Heart left ventricle (tissue), 16 donors: ENCODE results near the gene ST3GAL5. TPM values are rescaled to one million over a fixed set of nuclear protein-coding genes. Genes with fewer than 3 reads are reported as not detected.
A peak's percentile ranks its signal among the peaks of the same experiment; 100 is the strongest.

Experiments
- ATAC-seq, 4 donors: fragments of 200-7000 bp; cut with Tn5 transposase; one replicate each; pipeline ENCODE4 v1.9.1; 2020 to 2022; ENCODE audit warnings: moderate library complexity in 4 of 4, mild to moderate bottlenecking in 3 of 4, moderate number of reproducible peaks in 1 of 4
- DNase-seq, 5 donors: peaks; one replicate each; pipeline ENCODE4 v3.0.0-alpha.2; 2020
- H3K27ac ChIP-seq, 12 donors: fragments of 200-600 bp; sonication (generic) in 4 of 12; one replicate each; pipeline versions ENCODE4 v1.5.0 to v1.8.0; 2016 to 2022; ENCODE audit warnings: mild to moderate bottlenecking in 2 of 12
- H3K27me3 ChIP-seq, 9 donors: fragments of 200-600 bp; sonication (generic) in 2 of 9; one replicate each; pipeline versions ENCODE4 v1.5.1 to v1.8.0; 2016 to 2022; ENCODE audit warnings: mild to moderate bottlenecking in 3 of 9
- H3K36me3 ChIP-seq, 9 donors: fragments of 200-600 bp; sonication (generic) in 2 of 9; one replicate each; pipeline versions ENCODE4 v1.5.0 to v1.8.0; 2018 to 2022; ENCODE audit warnings: mild to moderate bottlenecking in 2 of 9
- H3K4me1 ChIP-seq, 12 donors: fragments of 200-600 bp; sonication (generic) in 4 of 12; one replicate each; pipeline versions ENCODE4 v1.5.0 to v1.8.0; 2016 to 2022; ENCODE audit warnings: mild to moderate bottlenecking in 3 of 12
- H3K4me3 ChIP-seq, 12 donors: fragments of 200-600 bp; sonication (generic) in 4 of 12; one replicate each; pipeline versions ENCODE4 v1.5.0 to v1.8.0; 2017 to 2022; ENCODE audit warnings: mild to moderate bottlenecking in 9 of 12, moderate library complexity in 4 of 12
- H3K9me3 ChIP-seq, 12 donors: fragments of 200-600 bp; sonication (generic) in 4 of 12; one replicate each; pipeline versions ENCODE4 v1.5.0 to v1.8.0; 2016 to 2022; ENCODE audit warnings: mild to moderate bottlenecking in 1 of 12
- CTCF ChIP-seq, 12 donors: fragments of 200-600 bp; sonication (generic) in 4 of 12; IDR thresholded peaks; one replicate each; pipeline versions ENCODE4 v1.5.0 to v1.8.0; 2018 to 2022; ENCODE audit warnings: antibody characterized with exemption in 12 of 12, mild to moderate bottlenecking in 5 of 12
- POLR2A ChIP-seq, 2 donors: fragments of 450-650 bp; IDR thresholded peaks; one replicate each; pipeline ENCODE4 v1.6.1; 2017; ENCODE audit warnings: antibody characterized with exemption in 2 of 2, mild to moderate bottlenecking in 2 of 2, moderate library complexity in 2 of 2
- WGBS, 4 donors: extraction: QIAGEN DNeasy Blood & Tissue Kit in 2 of 4; methylation state at CpG; one replicate each; pipeline versions ENCODE4 v1.1.5 to v1.1.7; 2013 to 2018; 5-methylcytosine and 5-hydroxymethylcytosine counted together
- intact Hi-C, 10 donors: fragments of 100-400 bp; cut with DNase I; formaldehyde crosslinking; loops; one replicate each; pipeline versions ENCODE4 v1.11.1 to v1.14.2; 2022
- polyA plus RNA-seq, 2 donors: library from polyadenylated mRNA; stranded (reverse); fragments of 200-250 nt; gene quantifications; one replicate each; pipeline ENCODE4 v1.2.3, GENCODE V29; 2013
- total RNA-seq, 9 donors: library from RNA; depleted of rRNA in 2 of 9; stranded (reverse); fragments of >200 nt in 2 of 9; fragmentation: NEBNext Ultra II Directional in 3 of 9; extraction: Animal tissue kit (Norgen Biotek cat#: 25700) in 3 of 9; gene quantifications; one replicate each; pipeline versions ENCODE4 v1.1.0 to v1.2.4, GENCODE V29; 2016 to 2023
- donor health status: ischemic (EF 13 %, LVEDD 7.1; RV severe dilation, severe dysfunction).
- donor health status: healthy with polysubstance abuse.
- donor health status: DM: no; HTN: yes; CAD: no.
- donor health status: DM: no; HTN: no; CAD: no.
- donor health status: ischemic (EF 25% LVEDD 6.9; RV normal size, moderate dysfunction).
- donor health status: ischemic (EF 25% LVEDD 5.7; RV mildly dilated, moderate dysfunction).
- donor health status: healthy.
- donor health status: DM: yes; HTN: yes; CAD: no.
- donor health status: ischemic (EF 35%, LVEDD 5.7; RV mildly dilated, moderate dysfunction).
- donor health status: nonischemic (EF 11% LVEDD 7.7; RV severe dilation, severe dysfunction).
- donor health status: DM: yes; HTN: yes; CAD: no.
- donor health status: PGD.
- donor health status: ischemic (EF 29% LVEDD 5.4; RV normal size, mild dysfunction).
- donor health status: nonischemic (EF 23%, LVEDD 6.1; RV moderate dilation, normal function).

Gene ST3GAL5
- total and polyA plus RNA-seq, 11 donors = 2.0 to 21.1 (median 4.0) TPM

GRCh38 chr2:85878719-85879370 lies 9.9 kb downstream of the ST3GAL5 start:
- Histone ChIP-seq H3K27ac (no peak overlapping the region), H3K4me1 (peaks cover 0 to 48% (median 0%) of the 10 kb centered on the region in 12 donors), H3K4me3 (no peak overlapping the region), H3K36me3 (no peaks in the 10 kb centered on the region), H3K27me3 (no peaks in the 10 kb centered on the region), H3K9me3 (peaks cover 0 to 10% (median 0%) of the 10 kb centered on the region in 12 donors)
- DNase-seq (no peak), ATAC-seq (peak in 2 of 4 donors; percentile 29 to 46)
- WGBS, 4 donors = 84 to 91% (median 87%) methylated on average over 9 of the region's 9 CpGs
- TF ChIP-seq POLR2A (IDR thresholded peaks at IDR 0.05) (no peak), CTCF (IDR thresholded peaks at IDR 0.05) (no peak)
- intact Hi-C loops = no loop called here

GRCh38 chr2:85875350-85876050 lies 13.3 kb downstream of the ST3GAL5 start:
- WGBS, 4 donors = 64 to 66% (median 65%) methylated on average over 7 to 8 of the region's 8 CpGs
- H3K4me3 ChIP-seq = peak overlapping the region in 1 of 12 donors; percentile 23
- peak overlapping the region in 2 of 12 donors; percentile 13 to 85 for H3K27ac ChIP-seq

GRCh38 chr2:85873679-85874078 lies 15.1 kb downstream of the ST3GAL5 start:
- WGBS, 4 donors = 91 to 97% (median 93%) methylated on average over 4 of the region's 4 CpGs

More at GRCh38 chr2:85875350-85876050, 13.3 kb downstream of the ST3GAL5 start:
- no peak for DNase-seq
- intact Hi-C loops = no loop called here
- Histone ChIP-seq H3K9me3 (no peaks in the 10 kb centered on the region), H3K27me3 (no peaks in the 10 kb centered on the region), H3K4me1 (peaks cover 0 to 48% (median 0%) of the 10 kb centered on the region in 12 donors), H3K36me3 (no peaks in the 10 kb centered on the region)
- no peak for ATAC-seq
- no peak for TF ChIP-seq POLR2A (IDR thresholded peaks at IDR 0.05)
- no peak for TF ChIP-seq CTCF (IDR thresholded peaks at IDR 0.05)

More at GRCh38 chr2:85873679-85874078, 15.1 kb downstream of the ST3GAL5 start:
- DNase-seq (no peak), ATAC-seq (no peak)
- Histone ChIP-seq H3K4me1 (peaks cover 0 to 39% (median 0%) of the 10 kb centered on the region in 12 donors), H3K4me3 (no peak overlapping the region), H3K36me3 (no peaks in the 10 kb centered on the region), H3K27ac (no peak overlapping the region), H3K9me3 (no peaks in the 10 kb centered on the region), H3K27me3 (no peaks in the 10 kb centered on the region)
- TF ChIP-seq POLR2A (IDR thresholded peaks at IDR 0.05) (no peak), CTCF (IDR thresholded peaks at IDR 0.05) (peak in 1 of 12 donors; percentile 14)
- intact Hi-C loops = loop anchor here in 1 of 10 donors (5.0 kb wide), 1 partner anchor 46 kb away; no protein-coding TSS in a partner anchor
